OCI-LY7 (cell line): ENCODE results near the gene CMIP. TPM values are rescaled to one million over a fixed set of nuclear protein-coding genes. Genes with fewer than 3 reads are reported as not detected.

Source experiments
- BruUV-seq: library from RNA; stranded (reverse); fragments of 400-500 nt; replicated peaks from 2 replicates; lab custom pipeline; 2021; lab: Mats Ljungman, UMichigan
- CTCF ChIA-PET: fragments of 300-600 bp; sonication (Branson Sonifier 250); formaldehyde crosslinking; loops from one replicate; lab custom pipeline; 2022; ENCODE audit warnings: antibody characterized with exemption; ENCODE audit not compliant: unreplicated experiment; lab: Charles Lee
- POLR2A ChIA-PET: fragments of 300-600 bp; sonication (Branson Sonifier 250); formaldehyde crosslinking; loops from one replicate; lab custom pipeline; 2022; ENCODE audit warnings: antibody characterized with exemption; lab: Charles Lee
- DNase-seq: peaks from one replicate; pipeline ENCODE4 v3.0.0-alpha.2; 2015; ENCODE audit warnings: low spot score
- H2AFZ ChIP-seq: fragments of 200-600 bp; sonication (generic), shearing (Covaris generic); 2 replicates; pipeline ENCODE4 v1.6.1; 2014; ENCODE audit warnings: mild to moderate bottlenecking, antibody characterized with exemption, low read length, moderate library complexity
- H3K27ac ChIP-seq: fragments of 200-600 bp; sonication (generic); 2 replicates; pipeline ENCODE4 v1.5.1; 2014; ENCODE audit warnings: mixed run types, low read depth, mild to moderate bottlenecking, moderate library complexity, low read length, inconsistent platforms; ENCODE audit not compliant: poor library complexity, severe bottlenecking
- H3K36me3 ChIP-seq: fragments of 200-600 bp; sonication (generic); 2 replicates; pipeline ENCODE4 v1.6.1; 2014; ENCODE audit warnings: mild to moderate bottlenecking, antibody characterized with exemption, low read length, moderate library complexity, mixed read lengths; ENCODE audit not compliant: insufficient read depth
- H3K4me1 ChIP-seq: fragments of 200-600 bp; sonication (generic); 2 replicates; pipeline ENCODE4 v1.5.1; 2014; ENCODE audit warnings: mild to moderate bottlenecking, low read length; ENCODE audit not compliant: insufficient read depth, poor library complexity, severe bottlenecking
- H3K4me2 ChIP-seq: fragments of 200-600 bp; sonication (generic); 2 replicates; pipeline ENCODE4 v1.6.1; 2014; ENCODE audit warnings: mild to moderate bottlenecking, low read length
- H3K4me3 ChIP-seq: fragments of 200-600 bp; sonication (generic); 2 replicates; pipeline ENCODE4 v1.5.1; 2014; ENCODE audit warnings: mild to moderate bottlenecking, low read depth, low read length; ENCODE audit not compliant: poor library complexity, severe bottlenecking
- H3K79me2 ChIP-seq: fragments of 200-600 bp; sonication (generic); 2 replicates; pipeline ENCODE4 v1.6.1; 2016; ENCODE audit warnings: low read depth, mild to moderate bottlenecking, low read length, moderate library complexity, mixed read lengths; ENCODE audit not compliant: insufficient read depth
- H3K9me2 ChIP-seq: fragments of 200-600 bp; sonication (generic); 2 replicates; pipeline ENCODE4 v1.6.1; 2016; ENCODE audit warnings: mild to moderate bottlenecking, low read length, mixed read lengths; ENCODE audit not compliant: insufficient read depth
- H3K9me3 ChIP-seq: fragments of 200-600 bp; sonication (generic); 2 replicates; pipeline ENCODE4 v1.6.1; 2014; ENCODE audit warnings: mild to moderate bottlenecking, mixed run types, low read length, mixed read lengths
- H4K20me1 ChIP-seq: fragments of 200-600 bp; sonication (generic); 2 replicates; pipeline ENCODE4 v1.6.1; 2014; ENCODE audit warnings: mild to moderate bottlenecking, antibody characterized with exemption, low read length, moderate library complexity, mixed read lengths; ENCODE audit not compliant: insufficient read depth
- CTCF ChIP-seq: fragments of 200-600 bp; sonication (generic); conservative IDR thresholded peaks from 2 replicates; pipeline ENCODE4 v1.5.1; 2014; ENCODE audit warnings: mild to moderate bottlenecking, antibody characterized with exemption, low read length, moderate library complexity, mixed read lengths
- EZH2phosphoT487 ChIP-seq: fragments of 200-600 bp; sonication (generic); IDR thresholded peaks from 2 replicates; pipeline ENCODE4 v1.6.1; 2018; ENCODE audit warnings: low read depth, borderline replicate concordance, mild to moderate bottlenecking, mixed run types, antibody characterized with exemption, low read length, moderate library complexity, mixed read lengths
- intact Hi-C: fragments of 100-400 bp; cut with micrococcal nuclease; formaldehyde crosslinking; loops from one replicate; pipeline ENCODE4 v1.10.0; 2022; ENCODE audit not compliant: unreplicated experiment
- total RNA-seq, 2 experiments: library from RNA; depleted of rRNA in 1 of 2; stranded (reverse); fragments of >200 nt in 1 of 2; shearing (Covaris generic) in 1 of 2; gene quantifications; 2 replicates each; pipeline ENCODE4 v1.2.3, GENCODE V29; 2014 to 2022

CMIP gene
- total RNA-seq, 2 experiments from 2014 or later: 15.4 to 70.3 TPM

GRCh38 chr16:81578076-81578475 is 133.5 kb downstream of the CMIP start:
- Histone ChIP-seq H4K20me1 (peaks cover 4% of the 10 kb centered on the region; the same call in 1 of the 2 replicates), H3K36me3 (no peaks in the 10 kb centered on the region), H3K79me2 (no peaks in the 10 kb centered on the region), H3K27ac (no peak overlapping the region), H3K4me3 (no peak overlapping the region), H2AFZ (no peak overlapping the region), H3K4me1 (no peaks in the 10 kb centered on the region), H3K4me2 (no peak overlapping the region), H3K9me2 (no peaks in the 10 kb centered on the region), H3K9me3 (no peaks in the 10 kb centered on the region)
- ChIA-PET CTCF (interaction anchor here (1.1 kb wide), 1 partner anchor 35 kb away, joined by 3 read pairs; no protein-coding TSS in a partner anchor), POLR2A (no interaction called here)
- TF ChIP-seq CTCF (no peak), EZH2phosphoT487 (no peak)
- BruUV-seq: no TSS peak
- no peak for DNase-seq
- intact Hi-C loops: no loop called here

- CTCF ChIA-PET: interaction anchor here (1.1 kb wide), 1 partner anchor 35 kb away, joined by 3 read pairs; no protein-coding TSS in a partner anchor
- Histone ChIP-seq H2AFZ (no peak overlapping the region), H3K4me3 (no peak overlapping the region), H3K9me2 (no peaks in the 10 kb centered on the region), H3K27ac (no peak overlapping the region), H3K79me2 (no peaks in the 10 kb centered on the region), H3K4me1 (no peaks in the 10 kb centered on the region), H3K4me2 (no peak overlapping the region), H3K9me3 (no peaks in the 10 kb centered on the region), H4K20me1 (peaks cover 4% of the 10 kb centered on the region; the same call in 1 of the 2 replicates), H3K36me3 (no peaks in the 10 kb centered on the region)
- POLR2A ChIA-PET: no interaction called here
- no peak for DNase-seq
- intact Hi-C loops: no loop called here
- no peak for TF ChIP-seq EZH2phosphoT487
- no peak for TF ChIP-seq CTCF
- BruUV-seq: no TSS peak
These were observed 134.2 kb downstream of the CMIP start for GRCh38 chr16:81578636-81579413.

- no peak overlapping the region for H3K4me3 ChIP-seq
- TF ChIP-seq EZH2phosphoT487 (no peak), CTCF (no peak)
- ChIA-PET CTCF (no interaction called here), POLR2A (interaction anchor here (0.9 kb wide), 1 partner anchor 10 kb away, joined by 3 read pairs; no protein-coding TSS in a partner anchor)
- no peaks in the 10 kb centered on the region for H3K36me3 ChIP-seq
- H3K79me2 ChIP-seq: no peaks in the 10 kb centered on the region
- peaks cover 4% of the 10 kb centered on the region; the same call in 1 of the 2 replicates for H4K20me1 ChIP-seq
- no peaks in the 10 kb centered on the region for H3K9me2 ChIP-seq
- H3K9me3 ChIP-seq: no peaks in the 10 kb centered on the region
- H3K4me2 ChIP-seq: no peak overlapping the region
- H3K4me1 ChIP-seq: no peaks in the 10 kb centered on the region
- no peak overlapping the region for H2AFZ ChIP-seq
- DNase-seq: no peak
- H3K27ac ChIP-seq: no peak overlapping the region
- BruUV-seq: no TSS peak
- intact Hi-C loops: no loop called here
These were observed 136.5 kb downstream of the CMIP start for GRCh38 chr16:81581107-81581506.
